DOHH2 (cell line): ENCODE data around the gene PARD6B.

ENCODE experiments used
- CTCF ChIP-seq: fragments of 200-600 bp; sonication (generic); IDR thresholded peaks from one replicate; pipeline ENCODE4 v1.5.1; 2014; ENCODE audit warnings: antibody characterized with exemption, mild to moderate bottlenecking, low read depth, low read length; ENCODE audit not compliant: poor library complexity, severe bottlenecking
- EZH2phosphoT487 ChIP-seq: fragments of 200-600 bp; sonication (generic); IDR thresholded peaks from 2 replicates; pipeline ENCODE4 v1.6.1; 2017; ENCODE audit warnings: borderline replicate concordance, mild to moderate bottlenecking, antibody characterized with exemption, low read length, moderate library complexity, mixed read lengths

- TF ChIP-seq CTCF (no peak), EZH2phosphoT487 (no peak)
Measured at GRCh38 chr20:50784464-50784863, 53.1 kb downstream of the PARD6B start.
